GM12873 (cell line): ENCODE results near the gene CACNA2D3.

Source experiments
- CTCF ChIP-seq: IDR thresholded peaks from 2 replicates; pipeline ENCODE4 v1.5.1; 2012; ENCODE audit warnings: low read depth, mild to moderate bottlenecking, moderate library complexity, low read length, control low read depth; ENCODE audit not compliant: insufficient read depth; ENCODE audit errors: missing control alignments

CACNA2D3 gene

GRCh38 chr3:54171509-54171908, 49.2 kb downstream of the CACNA2D3 start:
- TF ChIP-seq CTCF = no peak

- no peak for TF ChIP-seq CTCF
Measured at GRCh38 chr3:54171951-54172350, 49.6 kb downstream of the CACNA2D3 start.

- TF ChIP-seq CTCF = no peak
Measured at GRCh38 chr3:54173371-54173770, 51.0 kb downstream of the CACNA2D3 start.

GRCh38 chr3:54176106-54176505, 53.8 kb downstream of the CACNA2D3 start:
- TF ChIP-seq CTCF = no peak

- TF ChIP-seq CTCF = no peak
Measured at GRCh38 chr3:54177816-54178215, 55.5 kb downstream of the CACNA2D3 start.

- TF ChIP-seq CTCF = no peak
Measured at GRCh38 chr3:54178376-54178775, 56.0 kb downstream of the CACNA2D3 start.

GRCh38 chr3:54180921-54181320, 58.6 kb downstream of the CACNA2D3 start:
- TF ChIP-seq CTCF = no peak
